Mesenchymal stem cell (in vitro differentiated cells and primary cell): ENCODE results near the gene DENND5B.

Experiments
- DNase-seq: peaks from one replicate; pipeline ENCODE4 v3.0.0-alpha.2; 2013
- H2AFZ ChIP-seq: one replicate; pipeline ENCODE4 v1.6.1; 2013; ENCODE audit warnings: low read depth, mild to moderate bottlenecking, control low read depth, inconsistent platforms, low read length, moderate library complexity
- H2AK5ac ChIP-seq: 2 replicates; pipeline ENCODE4 v1.6.1; 2013; ENCODE audit warnings: low read length, moderate library complexity, mild to moderate bottlenecking, inconsistent platforms; ENCODE audit not compliant: severe bottlenecking
- H2BK120ac ChIP-seq: one replicate; pipeline ENCODE4 v1.6.1; 2013; ENCODE audit warnings: low read depth, mild to moderate bottlenecking, inconsistent platforms, low read length, moderate library complexity
- H2BK12ac ChIP-seq, 2 experiments: one replicate each; pipeline ENCODE4 v1.6.1; 2013; ENCODE audit warnings: inconsistent platforms in 2 of 2, low read length in 2 of 2, mild to moderate bottlenecking in 2 of 2, moderate library complexity in 2 of 2, control low read depth in 1 of 2
- H2BK15ac ChIP-seq: one replicate; pipeline ENCODE4 v1.6.1; 2013; ENCODE audit warnings: mild to moderate bottlenecking, low read depth, inconsistent platforms; ENCODE audit not compliant: poor library complexity, severe bottlenecking
- H2BK5ac ChIP-seq: 2 replicates; pipeline ENCODE4 v1.6.1; 2013; ENCODE audit warnings: low read depth, mild to moderate bottlenecking, low read length, control low read depth, inconsistent platforms; ENCODE audit not compliant: poor library complexity, severe bottlenecking
- H3K14ac ChIP-seq, 2 experiments: one replicate each; pipeline ENCODE4 v1.6.1; 2013; ENCODE audit warnings: inconsistent platforms in 2 of 2, low read length in 2 of 2, control low read depth in 1 of 2, mild to moderate bottlenecking in 1 of 2, moderate library complexity in 1 of 2
- H3K18ac ChIP-seq, 2 experiments: one replicate each; pipeline ENCODE4 v1.6.1; 2013; ENCODE audit warnings: inconsistent platforms in 2 of 2, low read length in 2 of 2, control low read depth in 1 of 2, low read depth in 1 of 2, mild to moderate bottlenecking in 1 of 2
- H3K23ac ChIP-seq, 2 experiments: one replicate each; pipeline ENCODE4 v1.6.1; 2013; ENCODE audit warnings: inconsistent platforms in 2 of 2, low read length in 2 of 2, mild to moderate bottlenecking in 2 of 2, moderate library complexity in 2 of 2, control low read depth in 1 of 2
- H3K27ac ChIP-seq: 2 replicates; pipeline ENCODE4 v1.5.1; 2013; ENCODE audit warnings: mild to moderate bottlenecking, moderate library complexity, low read length, control low read depth, inconsistent platforms; ENCODE audit not compliant: poor library complexity, severe bottlenecking
- H3K27me3 ChIP-seq, 2 experiments: 2 replicates each; pipeline versions ENCODE4 v1.6.1 to v1.7.0; 2013; ENCODE audit warnings: low read length in 2 of 2, mild to moderate bottlenecking in 2 of 2, moderate library complexity in 2 of 2, control low read depth in 1 of 2, inconsistent platforms in 1 of 2; ENCODE audit not compliant: control insufficient read depth in 1 of 2, insufficient read depth in 1 of 2
- H3K36me3 ChIP-seq, 2 experiments: 2 replicates each; pipeline versions ENCODE4 v1.6.1 to v1.7.0; 2013; ENCODE audit warnings: low read length in 2 of 2, control low read depth in 1 of 2, inconsistent platforms in 1 of 2, low read depth in 1 of 2, mild to moderate bottlenecking in 1 of 2; ENCODE audit not compliant: insufficient read depth in 2 of 2, control insufficient read depth in 1 of 2
- H3K4ac ChIP-seq, 2 experiments: one replicate each; pipeline ENCODE4 v1.6.1; 2013; ENCODE audit warnings: inconsistent platforms in 2 of 2, low read length in 2 of 2, mild to moderate bottlenecking in 2 of 2, moderate library complexity in 2 of 2, control low read depth in 1 of 2, low read depth in 1 of 2
- H3K4me1 ChIP-seq: 2 replicates; pipeline ENCODE4 v1.6.1; 2013; ENCODE audit warnings: low read depth, low read length, control low read depth; ENCODE audit not compliant: control insufficient read depth, insufficient read depth
- H3K4me2 ChIP-seq: 2 replicates; pipeline ENCODE4 v1.6.1; 2013; ENCODE audit warnings: low read length, mild to moderate bottlenecking, inconsistent platforms; ENCODE audit not compliant: poor library complexity, severe bottlenecking
- H3K4me3 ChIP-seq, 2 experiments: 2 replicates each; pipeline versions ENCODE4 v1.5.1 to v1.7.0; 2013; ENCODE audit warnings: low read length in 2 of 2, mild to moderate bottlenecking in 2 of 2, control low read depth in 1 of 2, low read depth in 1 of 2; ENCODE audit not compliant: insufficient read depth in 1 of 2
- H3K79me1 ChIP-seq: replicated peaks from 2 replicates; pipeline ENCODE4 v1.6.1; 2013; ENCODE audit warnings: mild to moderate bottlenecking, control low read depth, low read length, inconsistent platforms; ENCODE audit not compliant: poor library complexity, severe bottlenecking
- H3K9ac ChIP-seq: 2 replicates; pipeline ENCODE4 v1.7.0; 2013; ENCODE audit warnings: mild to moderate bottlenecking, low read length, moderate library complexity
- H3K9me3 ChIP-seq: 2 replicates; pipeline ENCODE4 v1.7.0; 2013; ENCODE audit warnings: mild to moderate bottlenecking, low read length; ENCODE audit not compliant: control insufficient read depth
- H4K8ac ChIP-seq: one replicate; pipeline ENCODE4 v1.6.1; 2013; ENCODE audit warnings: inconsistent platforms, mild to moderate bottlenecking, low read length, moderate library complexity
- H4K91ac ChIP-seq: one replicate; pipeline ENCODE4 v1.6.1; 2013; ENCODE audit warnings: mild to moderate bottlenecking, low read length, inconsistent platforms
- WGBS: methylation state at CpG from one replicate; pipeline ENCODE4 v1.1.7; 2013; ENCODE audit warnings: mixed read lengths; 5-methylcytosine and 5-hydroxymethylcytosine counted together

The DENND5B gene

DNA sequence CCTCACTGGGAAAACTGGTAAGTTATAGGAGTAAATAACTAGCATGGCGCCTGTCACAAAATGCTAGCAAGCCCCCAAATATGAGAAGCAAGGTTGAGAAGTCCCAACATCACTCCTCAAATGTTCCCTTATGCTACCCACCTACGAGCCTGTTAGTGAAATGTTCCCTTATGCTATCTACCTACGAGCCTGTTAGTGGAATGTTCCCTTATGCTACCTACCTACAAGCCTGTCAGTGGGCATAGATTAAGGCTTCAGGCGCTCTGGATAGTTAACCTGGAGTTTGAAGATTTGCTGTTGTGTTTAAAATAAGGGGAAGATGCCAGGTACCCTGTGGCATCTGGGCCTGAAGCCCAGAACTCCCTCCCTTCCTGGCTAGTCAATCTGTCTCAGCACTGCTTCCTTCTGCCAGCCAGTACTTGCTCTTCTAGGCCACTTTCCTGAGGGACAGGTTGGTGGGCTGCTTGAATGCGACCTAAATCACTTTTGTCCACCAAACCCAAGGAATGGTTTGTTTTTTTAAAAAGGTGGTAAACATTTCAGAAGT, 197.9 kb downstream of the DENND5B start:
- WGBS, result 88% methylated on average over 2 of the region's 5 CpGs
- Histone ChIP-seq H3K18ac (no peak overlapping the region), H3K36me3 (peaks cover 15 to 56% of the 10 kb centered on the region in 2 experiments), H2BK12ac (no peak overlapping the region), H3K14ac (no peak overlapping the region), H3K79me1 (peaks cover 2% of the 10 kb centered on the region), H2BK5ac (no peak overlapping the region), H3K4me3 (no peak overlapping the region), H3K9me3 (no peaks in the 10 kb centered on the region), H2BK120ac (no peak overlapping the region), H3K9ac (no peak overlapping the region), H3K4me1 (no peaks in the 10 kb centered on the region), H4K8ac (no peak overlapping the region), H2AK5ac (no peak overlapping the region), H3K4ac (no peak overlapping the region), H3K23ac (no peak overlapping the region), H2BK15ac (no peak overlapping the region), H2AFZ (no peak overlapping the region), H3K27ac (no peak overlapping the region), H4K91ac (no peak overlapping the region), H3K27me3 (no peaks in the 10 kb centered on the region), H3K4me2 (no peak overlapping the region)
- no peak for DNase-seq

DNA sequence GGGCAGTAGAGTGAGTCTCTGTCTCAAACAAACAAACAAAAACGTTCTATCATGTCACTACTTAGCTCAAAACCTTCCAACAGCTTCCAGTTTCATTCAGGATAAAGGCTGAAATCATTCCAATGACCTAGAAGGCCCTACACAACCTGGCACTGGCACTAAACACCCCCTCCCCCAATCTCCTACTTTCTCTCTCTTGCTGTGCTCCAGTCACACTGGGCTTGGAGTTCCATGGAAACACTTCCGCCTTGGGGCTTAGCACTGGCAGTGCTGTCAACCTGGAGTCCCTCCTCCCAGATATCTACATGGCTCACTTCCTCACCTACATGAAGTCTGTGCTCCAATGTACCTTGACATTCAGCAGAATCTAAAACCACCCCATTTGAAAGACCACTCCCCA, 199.9 kb downstream of the DENND5B start:
- H3K4me2 ChIP-seq, result no peak overlapping the region
- WGBS, result 89% methylated on average over 2 of the region's 2 CpGs

DNA sequence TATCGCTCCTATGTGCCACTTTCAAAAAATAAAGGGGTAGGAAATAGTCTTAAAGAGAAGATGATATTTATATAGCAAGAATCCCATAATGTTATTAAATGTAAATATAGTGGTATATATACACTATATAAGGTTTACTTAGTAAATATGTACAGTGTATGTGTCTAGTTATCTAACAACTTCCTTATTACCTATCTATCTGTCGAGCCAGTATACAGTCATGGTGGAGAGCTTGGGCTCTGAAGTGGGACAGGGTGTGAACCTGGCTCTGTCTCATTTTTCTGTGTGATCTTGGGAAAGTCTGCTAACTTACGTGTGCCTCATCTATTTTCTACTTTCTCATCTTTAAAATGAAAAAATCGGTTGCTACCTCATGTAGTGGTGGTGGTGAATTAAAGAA, 202.2 kb downstream of the DENND5B start:
- WGBS, result 100% methylated on average over 3 of the region's 4 CpGs
- no peaks in the 10 kb centered on the region for H3K9me3 ChIP-seq
- H3K9ac ChIP-seq, result no peak overlapping the region
- no peak overlapping the region for H3K4me2 ChIP-seq
- H3K14ac ChIP-seq, result no peak overlapping the region
- H3K27ac ChIP-seq, result no peak overlapping the region
- no peaks in the 10 kb centered on the region for H3K4me1 ChIP-seq
- DNase-seq, result no peak
- no peak overlapping the region for H2AK5ac ChIP-seq
- peaks cover 14 to 61% of the 10 kb centered on the region in 2 experiments for H3K36me3 ChIP-seq
- no peak overlapping the region for H2AFZ ChIP-seq
- H2BK12ac ChIP-seq, result no peak overlapping the region
- H2BK15ac ChIP-seq, result no peak overlapping the region
- H3K79me1 ChIP-seq, result peaks cover 2% of the 10 kb centered on the region
- H3K27me3 ChIP-seq, result no peaks in the 10 kb centered on the region
- H4K8ac ChIP-seq, result no peak overlapping the region
- H3K4me3 ChIP-seq, result no peak overlapping the region
- no peak overlapping the region for H2BK5ac ChIP-seq
- H3K18ac ChIP-seq, result no peak overlapping the region
- H2BK120ac ChIP-seq, result no peak overlapping the region
- no peak overlapping the region for H3K4ac ChIP-seq
- H3K23ac ChIP-seq, result no peak overlapping the region
- H4K91ac ChIP-seq, result no peak overlapping the region

More for the DNA sequence above, 199.9 kb downstream of the DENND5B start:
- Histone ChIP-seq H3K9me3 (no peaks in the 10 kb centered on the region), H3K9ac (no peak overlapping the region), H3K79me1 (peaks cover 2% of the 10 kb centered on the region), H4K91ac (no peak overlapping the region), H3K4me1 (no peaks in the 10 kb centered on the region), H3K18ac (no peak overlapping the region), H2AK5ac (no peak overlapping the region), H3K27ac (no peak overlapping the region), H3K4ac (no peak overlapping the region), H3K27me3 (no peaks in the 10 kb centered on the region), H3K36me3 (peaks cover 16 to 58% of the 10 kb centered on the region in 2 experiments), H2BK12ac (no peak overlapping the region), H2BK15ac (no peak overlapping the region), H2AFZ (no peak overlapping the region), H2BK120ac (no peak overlapping the region), H3K23ac (no peak overlapping the region), H3K4me3 (no peak overlapping the region), H4K8ac (no peak overlapping the region), H3K14ac (no peak overlapping the region), H2BK5ac (no peak overlapping the region)
- no peak for DNase-seq

DNA sequence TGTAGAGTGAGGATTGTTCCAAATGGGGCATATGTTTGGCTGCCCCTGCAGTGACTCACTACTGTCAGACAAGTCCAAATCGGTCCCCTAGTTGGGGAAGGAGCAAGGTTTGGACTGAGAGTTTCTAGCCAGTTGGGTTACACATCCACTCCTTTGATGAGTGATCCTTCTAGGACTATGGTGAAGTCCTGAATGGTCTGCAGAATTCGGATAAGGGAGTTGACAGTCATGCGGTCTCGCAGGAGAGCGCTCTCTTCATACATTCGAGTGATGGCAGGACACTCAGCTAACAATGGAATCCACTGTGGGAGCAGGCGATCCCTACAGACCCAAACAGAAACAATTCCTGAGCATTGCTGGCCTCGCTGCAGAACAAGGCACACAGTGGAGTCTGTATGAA, 203.5 kb downstream of the DENND5B start:
- H3K23ac ChIP-seq, result no peak overlapping the region
- no peak overlapping the region for H2AFZ ChIP-seq
- DNase-seq, result no peak
- no peak overlapping the region for H2AK5ac ChIP-seq
- 71% methylated on average over 8 of the region's 8 CpGs for WGBS
- no peak overlapping the region for H3K4me3 ChIP-seq
- H4K91ac ChIP-seq, result no peak overlapping the region
- H3K4me1 ChIP-seq, result no peaks in the 10 kb centered on the region
- H3K27ac ChIP-seq, result no peak overlapping the region
- peaks cover 14 to 60% of the 10 kb centered on the region in 2 experiments for H3K36me3 ChIP-seq
- H3K18ac ChIP-seq, result no peak overlapping the region
- no peak overlapping the region for H2BK15ac ChIP-seq
- H3K9me3 ChIP-seq, result no peaks in the 10 kb centered on the region
- H3K14ac ChIP-seq, result no peak overlapping the region
- H3K27me3 ChIP-seq, result no peaks in the 10 kb centered on the region
- H2BK12ac ChIP-seq, result no peak overlapping the region
- H2BK120ac ChIP-seq, result no peak overlapping the region
- H3K4me2 ChIP-seq, result no peak overlapping the region
- H3K9ac ChIP-seq, result no peak overlapping the region
- no peaks in the 10 kb centered on the region for H3K79me1 ChIP-seq
- no peak overlapping the region for H4K8ac ChIP-seq
- no peak overlapping the region for H3K4ac ChIP-seq
- H2BK5ac ChIP-seq, result no peak overlapping the region
